Measurements from ENCODE around the gene ATG9A.
A peak's percentile ranks its signal among the peaks of the same experiment; 100 is the strongest.

ATG9A gene

DNA sequence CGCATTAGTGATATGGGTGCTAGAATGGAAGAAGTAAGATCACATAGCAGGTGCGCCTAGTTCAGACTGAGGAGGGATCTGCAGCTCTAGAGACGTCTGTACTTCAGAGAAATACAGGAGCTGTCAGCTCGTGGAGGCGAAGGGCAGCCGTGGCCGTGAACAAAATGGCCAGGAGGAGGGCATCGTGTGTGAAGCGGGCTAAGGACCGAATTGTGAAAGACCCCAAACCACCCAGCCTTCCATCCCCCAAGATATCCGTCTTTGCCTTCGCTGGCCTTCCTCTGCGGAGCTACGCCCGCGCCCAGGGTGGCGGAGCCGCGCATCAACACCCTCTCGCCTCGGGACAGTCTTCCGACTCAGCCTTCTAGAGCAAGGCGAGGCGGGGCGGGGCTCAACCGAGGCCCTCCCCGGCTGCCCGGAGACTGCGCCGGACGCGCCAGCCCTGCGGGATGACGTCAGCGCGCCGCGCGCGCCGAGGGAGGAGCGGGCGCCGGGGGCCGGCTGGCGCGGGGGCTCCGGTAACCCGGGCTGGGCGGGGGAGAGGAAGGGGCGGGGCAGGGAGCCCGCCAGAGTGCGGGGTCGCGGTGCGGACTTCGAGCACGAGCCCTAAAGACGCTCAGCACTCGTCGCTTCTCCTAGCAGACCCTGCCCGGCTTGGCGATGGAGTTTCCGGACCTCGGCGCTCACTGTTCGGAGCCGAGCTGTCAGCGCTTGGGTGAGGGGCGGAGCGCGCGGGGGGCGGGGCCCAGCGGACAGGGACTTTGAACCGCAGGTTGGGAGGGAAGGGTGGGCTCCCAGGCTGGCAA lies 22.9 kb downstream of the ATG9A start, which contains the start of gene ZFAND2B:
TSS of gene ZFAND2B (plus strand) at position 455 of the 806 bp plus-strand sequence. CDS start at position 661, 206 bp downstream.
- no peaks in the 10 kb centered on the region for H3K36me3 ChIP-seq (ENCODE audit: insufficient read depth, low read length)
- TF ChIP-seq, protein P1, sequence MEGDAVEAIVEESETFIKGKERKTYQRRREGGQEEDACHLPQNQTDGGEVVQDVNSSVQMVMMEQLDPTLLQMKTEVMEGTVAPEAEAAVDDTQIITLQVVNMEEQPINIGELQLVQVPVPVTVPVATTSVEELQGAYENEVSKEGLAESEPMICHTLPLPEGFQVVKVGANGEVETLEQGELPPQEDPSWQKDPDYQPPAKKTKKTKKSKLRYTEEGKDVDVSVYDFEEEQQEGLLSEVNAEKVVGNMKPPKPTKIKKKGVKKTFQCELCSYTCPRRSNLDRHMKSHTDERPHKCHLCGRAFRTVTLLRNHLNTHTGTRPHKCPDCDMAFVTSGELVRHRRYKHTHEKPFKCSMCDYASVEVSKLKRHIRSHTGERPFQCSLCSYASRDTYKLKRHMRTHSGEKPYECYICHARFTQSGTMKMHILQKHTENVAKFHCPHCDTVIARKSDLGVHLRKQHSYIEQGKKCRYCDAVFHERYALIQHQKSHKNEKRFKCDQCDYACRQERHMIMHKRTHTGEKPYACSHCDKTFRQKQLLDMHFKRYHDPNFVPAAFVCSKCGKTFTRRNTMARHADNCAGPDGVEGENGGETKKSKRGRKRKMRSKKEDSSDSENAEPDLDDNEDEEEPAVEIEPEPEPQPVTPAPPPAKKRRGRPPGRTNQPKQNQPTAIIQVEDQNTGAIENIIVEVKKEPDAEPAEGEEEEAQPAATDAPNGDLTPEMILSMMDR (conservative IDR thresholded peaks at IDR 0.05; ENCODE audit: low read length), result no peak
- TF ChIP-seq EZH2phosphoT487 (IDR thresholded peaks at IDR 0.05; ENCODE audit: borderline replicate concordance), result no peak
- peak within 1 kb of the TSS; percentile 87 for H3K9ac ChIP-seq (ENCODE audit: low read depth, low read length, poor library complexity, severe bottlenecking)
- no peaks in the 10 kb centered on the region for H3K9me2 ChIP-seq (replicated peaks; ENCODE audit: low read depth, low read length)
- 0 out of 2 replicates have a peak, but pooled peaks cover 5% of the 10 kb centered on the region for H3F3A ChIP-seq (ENCODE audit: low read depth)
- no peaks in the 10 kb centered on the region for H3K27me3 ChIP-seq (ENCODE audit: insufficient read depth, low read length, poor library complexity, severe bottlenecking)
- H3K4me3 ChIP-seq (ENCODE audit: low read length, poor library complexity, severe bottlenecking), result peak within 1 kb of the TSS; percentile 90
- H3K9me3 ChIP-seq (ENCODE audit: insufficient read depth, low read depth, low read length), result peaks cover 8% of the 10 kb centered on the region; the same call in 1 of the 2 replicates
- H4K20me1 ChIP-seq (ENCODE audit: insufficient read depth, low read length, poor library complexity, severe bottlenecking), result peaks cover 4% of the 10 kb centered on the region
- peak within 1 kb of the TSS; percentile 100 for H3K4me2 ChIP-seq (ENCODE audit: low read depth, low read length, poor library complexity, severe bottlenecking)
- H3K79me2 ChIP-seq (ENCODE audit: insufficient read depth, low read length), result peaks cover 9% of the 10 kb centered on the region; the same call in 1 of the 2 replicates
- H3K4me1 ChIP-seq (ENCODE audit: insufficient read depth, low read length, poor library complexity, severe bottlenecking), result peaks cover 18% of the 10 kb centered on the region
- peak within 1 kb of the TSS; percentile 93 for H2AFZ ChIP-seq (ENCODE audit: low read length)

DNA sequence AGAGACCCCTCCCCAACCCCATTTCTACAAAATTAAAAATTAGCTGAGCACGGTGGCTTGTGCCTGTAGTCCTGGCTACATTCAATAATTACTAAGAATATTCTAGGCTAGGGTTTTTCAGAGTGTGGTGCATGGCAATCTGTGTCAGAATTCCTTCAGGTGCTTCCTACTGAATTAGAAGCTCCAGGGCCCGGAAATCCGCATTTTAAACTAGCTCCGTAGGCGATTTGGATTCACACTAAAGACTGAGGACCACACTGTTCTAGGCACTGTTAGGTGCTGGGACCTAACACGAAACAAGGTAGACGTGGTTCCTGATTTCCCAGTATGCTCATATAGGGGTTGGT lies 23.5 kb downstream of the ATG9A start:
- Histone ChIP-seq H3K9me3 (ENCODE audit: insufficient read depth, low read depth, low read length) (peaks cover 8% of the 10 kb centered on the region; the same call in 1 of the 2 replicates), H2AFZ (ENCODE audit: low read length) (peak overlapping the region; percentile 90), H3K4me2 (ENCODE audit: low read depth, low read length, poor library complexity, severe bottlenecking) (peak overlapping the region; percentile 99), H3K79me2 (ENCODE audit: insufficient read depth, low read length) (peaks cover 9% of the 10 kb centered on the region; the same call in 1 of the 2 replicates), H3K4me3 (ENCODE audit: low read length, poor library complexity, severe bottlenecking) (peak overlapping the region; percentile 90), H3K36me3 (ENCODE audit: insufficient read depth, low read length) (no peaks in the 10 kb centered on the region), H3F3A (ENCODE audit: low read depth) (0 out of 2 replicates have a peak, but pooled peaks cover 5% of the 10 kb centered on the region), H4K20me1 (ENCODE audit: insufficient read depth, low read length, poor library complexity, severe bottlenecking) (peaks cover 4% of the 10 kb centered on the region), H3K4me1 (ENCODE audit: insufficient read depth, low read length, poor library complexity, severe bottlenecking) (peaks cover 18% of the 10 kb centered on the region), H3K9ac (ENCODE audit: low read depth, low read length, poor library complexity, severe bottlenecking) (peak overlapping the region; percentile 87), H3K9me2 (replicated peaks; ENCODE audit: low read depth, low read length) (no peaks in the 10 kb centered on the region), H3K27me3 (ENCODE audit: insufficient read depth, low read length, poor library complexity, severe bottlenecking) (no peaks in the 10 kb centered on the region)
- TF ChIP-seq EZH2phosphoT487 (IDR thresholded peaks at IDR 0.05; ENCODE audit: borderline replicate concordance), result no peak

DNA sequence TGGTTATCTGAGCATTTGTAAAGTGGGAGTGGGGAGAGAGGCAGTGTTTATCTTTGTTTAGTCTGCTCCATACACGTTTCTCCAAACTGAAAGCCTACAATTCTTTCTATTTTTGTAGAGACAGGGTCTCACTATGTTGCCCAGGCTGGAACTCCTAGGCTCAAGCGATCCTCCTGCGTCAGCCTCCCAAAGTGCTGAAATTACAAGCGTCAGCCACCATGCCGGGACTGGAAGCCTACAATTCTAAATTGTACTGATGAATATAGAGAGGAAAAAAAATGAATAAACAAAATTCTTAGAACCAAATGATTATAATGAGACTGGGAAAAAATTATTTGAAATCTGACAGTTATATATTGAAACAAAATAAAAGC lies 24.3 kb downstream of the ATG9A start:
- H3K4me3 ChIP-seq (ENCODE audit: low read length, poor library complexity, severe bottlenecking), result no peak overlapping the region
- peaks cover 9% of the 10 kb centered on the region; the same call in 1 of the 2 replicates for H3K79me2 ChIP-seq (ENCODE audit: insufficient read depth, low read length)
- no peak overlapping the region for H3K4me2 ChIP-seq (ENCODE audit: low read depth, low read length, poor library complexity, severe bottlenecking)
- H3K4me1 ChIP-seq (ENCODE audit: insufficient read depth, low read length, poor library complexity, severe bottlenecking), result peaks cover 18% of the 10 kb centered on the region
- H3K9me2 ChIP-seq (replicated peaks; ENCODE audit: low read depth, low read length), result no peaks in the 10 kb centered on the region
- TF ChIP-seq, protein P1 (conservative IDR thresholded peaks at IDR 0.05; ENCODE audit: low read length), result no peak
- no peak for TF ChIP-seq EZH2phosphoT487 (IDR thresholded peaks at IDR 0.05; ENCODE audit: borderline replicate concordance)
- no peak overlapping the region for H3K9ac ChIP-seq (ENCODE audit: low read depth, low read length, poor library complexity, severe bottlenecking)
- peaks cover 4% of the 10 kb centered on the region for H4K20me1 ChIP-seq (ENCODE audit: insufficient read depth, low read length, poor library complexity, severe bottlenecking)
- no peak overlapping the region for H2AFZ ChIP-seq (ENCODE audit: low read length)
- H3K9me3 ChIP-seq (ENCODE audit: insufficient read depth, low read depth, low read length), result peaks cover 8% of the 10 kb centered on the region; the same call in 1 of the 2 replicates
- no peaks in the 10 kb centered on the region for H3K36me3 ChIP-seq (ENCODE audit: insufficient read depth, low read length)
- H3F3A ChIP-seq (ENCODE audit: low read depth), result peaks cover 8% of the 10 kb centered on the region; the same call in 1 of the 2 replicates
- H3K27me3 ChIP-seq (ENCODE audit: insufficient read depth, low read length, poor library complexity, severe bottlenecking), result no peaks in the 10 kb centered on the region
